Breast epithelium (tissue), 3 donors: ENCODE data around the gene NGFR.

ENCODE experiments used
- CTCF ChIP-seq, 3 donors: fragments of 450-650 bp; IDR thresholded peaks; one replicate each; pipeline ENCODE4 v1.5.1; 2016 to 2017; ENCODE audit warnings: antibody characterized with exemption in 3 of 3, mild to moderate bottlenecking in 3 of 3, moderate library complexity in 3 of 3
- POLR2A ChIP-seq: fragments of 450-650 bp; IDR thresholded peaks from one replicate; pipeline ENCODE4 v1.6.1; 2016; ENCODE audit warnings: antibody characterized with exemption, mild to moderate bottlenecking, moderate library complexity
- POLR2AphosphoS5 ChIP-seq, 3 donors: sonication (generic); formaldehyde crosslinking; IDR thresholded peaks; one replicate each; pipeline ENCODE4 v1.6.1; 2017; ENCODE audit warnings: antibody characterized with exemption in 3 of 3

- no peak for TF ChIP-seq CTCF (IDR thresholded peaks at IDR 0.05)
- TF ChIP-seq POLR2A, result no peak
- TF ChIP-seq POLR2AphosphoS5 (IDR thresholded peaks at IDR 0.05), result no peak
Measured at GRCh38 chr17:49521471-49522356, 26.6 kb downstream of the NGFR start.
